ENCODE measurements around the gene LRCH1. TPM values are rescaled to one million over a fixed set of nuclear protein-coding genes. Genes with fewer than 3 reads are reported as not detected.

The LRCH1 gene
- total RNA-seq, 4 donors from 2014 or later, result 29.1 to 55.6 (median 36.2) TPM

GRCh38 chr13:46571189-46571908 lies 18.4 kb downstream of the LRCH1 start:
- DNase-seq, result no peak
- Histone ChIP-seq H3K4me1 (peaks cover 7 to 9% of the 10 kb centered on the region in 2 donors), H3K36me3 (no peaks in the 10 kb centered on the region), H3K27me3 (no peaks in the 10 kb centered on the region), H3K9me3 (no peaks in the 10 kb centered on the region), H3K4me3 (no peak overlapping the region), H3K27ac (no peak overlapping the region)
- intact Hi-C loops (cut with DNase I; ENCODE audit: low total_unique reads), result no loop called here
- no peak for TF ChIP-seq CTCF (IDR thresholded peaks at IDR 0.05)
- TF ChIP-seq POLR2A (IDR thresholded peaks at IDR 0.05), result no peak

GRCh38 chr13:46571909-46572595 lies 19.1 kb downstream of the LRCH1 start:
- intact Hi-C loops (cut with DNase I; ENCODE audit: low total_unique reads), result no loop called here
- H3K4me1 ChIP-seq, result peaks cover 7 to 9% of the 10 kb centered on the region in 2 donors
- TF ChIP-seq POLR2A (IDR thresholded peaks at IDR 0.05) (no peak), CTCF (IDR thresholded peaks at IDR 0.05) (no peak)

GRCh38 chr13:46572752-46573431 lies 19.9 kb downstream of the LRCH1 start:
- no peak for TF ChIP-seq CTCF (IDR thresholded peaks at IDR 0.05)
- no peak for TF ChIP-seq POLR2A (IDR thresholded peaks at IDR 0.05)
- Histone ChIP-seq H3K4me3 (no peak overlapping the region), H3K27ac (no peak overlapping the region), H3K36me3 (no peaks in the 10 kb centered on the region), H3K9me3 (no peaks in the 10 kb centered on the region), H3K27me3 (no peaks in the 10 kb centered on the region), H3K4me1 (peaks cover 5 to 9% of the 10 kb centered on the region in 2 donors)
- intact Hi-C loops (cut with DNase I; ENCODE audit: low total_unique reads), result no loop called here
- DNase-seq, result no peak

More at GRCh38 chr13:46571909-46572595, 19.1 kb downstream of the LRCH1 start:
- H3K9me3 ChIP-seq, result no peaks in the 10 kb centered on the region
- no peaks in the 10 kb centered on the region for H3K27me3 ChIP-seq
- no peak for DNase-seq
- H3K4me3 ChIP-seq, result no peak overlapping the region
- H3K36me3 ChIP-seq, result no peaks in the 10 kb centered on the region
- no peak overlapping the region for H3K27ac ChIP-seq

GRCh38 chr13:46575301-46575771 lies 22.4 kb downstream of the LRCH1 start:
- Histone ChIP-seq H3K4me3 (no peak overlapping the region), H3K27me3 (no peaks in the 10 kb centered on the region), H3K36me3 (no peaks in the 10 kb centered on the region), H3K9me3 (no peaks in the 10 kb centered on the region), H3K27ac (peak overlapping the region in 1 of 2 donors; percentile 46), H3K4me1 (peaks cover 9 to 11% of the 10 kb centered on the region in 2 donors)
- TF ChIP-seq POLR2A (IDR thresholded peaks at IDR 0.05) (no peak), CTCF (IDR thresholded peaks at IDR 0.05) (no peak)
- DNase-seq, result no peak
- intact Hi-C loops (cut with DNase I; ENCODE audit: low total_unique reads), result no loop called here
